HL-60/S4 treated with retinoic acid at 250 ng/mL for 4 days and 3 days (cell line): ENCODE results near the gene ZFYVE28.

ENCODE experiments used
- in situ Hi-C: fragments of 300-500 bp; cut with MboI; formaldehyde crosslinking; loops from 2 replicates; pipeline ENCODE4 v1.7.0; 2022; ENCODE audit warnings: low sequenced_read_pairs

ZFYVE28 gene

DNA sequence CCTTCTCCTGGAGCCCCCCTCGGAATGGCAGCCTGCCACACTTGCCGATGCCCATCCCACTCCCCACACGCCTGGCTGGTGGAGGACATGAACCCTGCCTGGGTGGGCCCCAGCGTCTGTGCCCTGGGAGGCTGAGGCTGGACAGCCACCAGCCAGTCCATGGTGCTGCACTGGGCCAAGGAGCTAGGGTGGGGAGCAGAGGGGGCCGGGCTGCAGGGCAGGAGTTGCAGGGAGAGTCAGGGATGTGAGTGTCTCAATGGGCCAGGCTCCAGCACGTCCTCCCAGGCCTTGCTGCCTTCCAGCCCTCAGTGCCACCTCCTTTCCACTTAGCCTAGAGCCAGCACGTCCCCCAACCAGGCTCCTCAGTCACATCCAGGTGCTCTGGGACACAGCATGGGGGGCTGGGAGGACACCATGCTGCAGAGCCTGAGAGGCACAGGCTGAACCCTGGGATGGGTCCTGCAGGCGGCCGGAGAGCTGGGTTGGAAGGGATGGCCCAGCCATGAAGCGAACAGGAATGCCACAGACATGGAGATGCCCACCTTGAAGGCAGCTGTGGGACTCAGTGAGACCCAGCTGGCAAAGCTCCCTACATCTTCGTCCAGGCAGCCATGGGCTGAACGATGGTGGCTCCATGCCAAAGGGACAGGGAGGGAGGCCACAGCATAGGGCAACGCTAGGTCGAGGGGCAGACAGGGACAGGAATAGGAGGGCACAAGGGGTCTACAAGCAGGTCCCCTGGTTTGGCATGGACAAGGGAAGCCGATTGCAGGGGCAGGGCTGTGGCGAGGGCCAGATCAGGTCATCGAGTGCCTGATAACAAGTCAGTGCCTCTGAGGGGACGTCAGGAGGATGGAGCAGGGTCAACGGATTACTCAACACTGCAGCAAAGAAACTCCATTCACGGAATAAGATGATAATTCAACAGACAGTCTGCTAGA is 126.5 kb downstream of the ZFYVE28 start:
- in situ Hi-C loops, result no loop called here

- in situ Hi-C loops, result no loop called here
These were observed 127.3 kb downstream of the ZFYVE28 start for GRCh38 chr4:2290974-2291704.

DNA sequence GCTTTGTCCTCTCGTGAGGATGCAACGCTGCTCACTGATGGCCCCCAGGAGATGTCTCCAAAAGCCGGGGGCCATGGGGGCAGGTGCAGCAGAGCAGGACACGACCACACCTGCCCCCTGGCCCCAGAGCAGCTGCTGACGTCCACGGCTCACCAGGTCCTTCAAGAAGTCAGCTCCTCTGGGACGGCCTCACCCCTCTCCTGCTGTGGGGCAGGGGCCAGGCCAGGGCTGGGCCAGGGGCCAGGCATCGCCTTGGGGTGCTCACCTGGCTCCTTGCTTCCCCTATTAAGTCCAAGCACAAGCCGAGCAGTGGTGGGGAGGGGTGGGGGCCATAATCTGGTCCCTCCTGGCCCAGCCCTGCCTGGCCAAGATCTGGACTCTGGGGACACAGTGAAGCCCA is 128.0 kb downstream of the ZFYVE28 start:
- in situ Hi-C loops, result no loop called here

DNA sequence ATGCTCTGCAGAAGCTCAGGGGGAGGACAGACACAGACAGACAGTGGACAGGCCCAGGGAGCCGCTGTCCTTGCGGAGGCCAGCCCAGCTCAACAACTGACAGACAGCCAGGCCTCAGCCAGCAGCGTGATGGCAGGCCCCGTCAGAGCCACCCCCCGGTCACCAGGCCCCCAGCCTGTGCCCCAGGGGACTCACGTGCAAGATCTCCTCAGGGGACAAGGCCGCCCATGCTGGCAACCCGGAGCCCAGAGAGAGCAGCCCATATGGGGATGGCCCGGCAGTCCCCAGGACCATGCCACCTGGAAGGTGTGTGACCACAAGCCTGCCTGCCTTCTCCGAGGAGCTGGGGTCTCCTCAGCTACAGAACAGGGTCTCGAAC is 128.5 kb downstream of the ZFYVE28 start:
- in situ Hi-C loops, result no loop called here

- in situ Hi-C loops, result no loop called here
These were observed 129.0 kb downstream of the ZFYVE28 start for GRCh38 chr4:2289311-2289954.

GRCh38 chr4:2288051-2288541 is 130.3 kb downstream of the ZFYVE28 start:
- in situ Hi-C loops, result no loop called here

GRCh38 chr4:2287594-2287915 is 130.9 kb downstream of the ZFYVE28 start:
- in situ Hi-C loops, result no loop called here

DNA sequence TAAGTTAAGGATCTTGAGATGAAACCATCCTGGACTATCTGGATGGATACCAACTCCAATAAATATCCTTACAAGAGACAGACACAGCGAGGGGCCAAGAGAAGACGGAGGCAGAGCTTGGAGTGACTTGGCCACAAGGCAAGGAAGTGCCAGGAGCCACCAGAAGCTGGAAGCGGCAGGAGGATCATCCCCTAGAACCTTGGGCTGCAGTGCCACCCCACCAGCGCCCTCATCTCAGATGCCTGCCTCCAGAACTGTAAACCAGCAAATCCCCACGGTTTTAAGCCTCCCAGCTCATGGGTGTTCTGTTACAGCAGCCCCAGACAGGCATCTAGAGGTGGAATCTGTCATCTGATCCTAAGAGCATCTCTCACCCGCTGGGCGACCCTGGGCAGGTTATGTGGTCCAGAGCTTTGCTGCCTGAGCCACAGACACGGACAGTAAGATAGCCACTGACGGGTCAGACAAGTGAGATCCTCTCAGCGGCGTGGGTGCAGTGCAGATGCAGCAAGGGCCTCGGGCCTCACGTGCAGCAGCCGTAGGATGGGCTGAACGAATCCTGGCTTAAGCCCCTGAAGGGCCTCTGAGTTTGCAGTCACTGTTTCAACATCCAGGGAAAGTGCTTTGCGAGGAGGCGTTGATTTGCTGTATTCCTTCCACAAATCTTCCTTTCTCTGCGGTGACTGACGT is 131.4 kb downstream of the ZFYVE28 start:
- in situ Hi-C loops, result no loop called here

DNA sequence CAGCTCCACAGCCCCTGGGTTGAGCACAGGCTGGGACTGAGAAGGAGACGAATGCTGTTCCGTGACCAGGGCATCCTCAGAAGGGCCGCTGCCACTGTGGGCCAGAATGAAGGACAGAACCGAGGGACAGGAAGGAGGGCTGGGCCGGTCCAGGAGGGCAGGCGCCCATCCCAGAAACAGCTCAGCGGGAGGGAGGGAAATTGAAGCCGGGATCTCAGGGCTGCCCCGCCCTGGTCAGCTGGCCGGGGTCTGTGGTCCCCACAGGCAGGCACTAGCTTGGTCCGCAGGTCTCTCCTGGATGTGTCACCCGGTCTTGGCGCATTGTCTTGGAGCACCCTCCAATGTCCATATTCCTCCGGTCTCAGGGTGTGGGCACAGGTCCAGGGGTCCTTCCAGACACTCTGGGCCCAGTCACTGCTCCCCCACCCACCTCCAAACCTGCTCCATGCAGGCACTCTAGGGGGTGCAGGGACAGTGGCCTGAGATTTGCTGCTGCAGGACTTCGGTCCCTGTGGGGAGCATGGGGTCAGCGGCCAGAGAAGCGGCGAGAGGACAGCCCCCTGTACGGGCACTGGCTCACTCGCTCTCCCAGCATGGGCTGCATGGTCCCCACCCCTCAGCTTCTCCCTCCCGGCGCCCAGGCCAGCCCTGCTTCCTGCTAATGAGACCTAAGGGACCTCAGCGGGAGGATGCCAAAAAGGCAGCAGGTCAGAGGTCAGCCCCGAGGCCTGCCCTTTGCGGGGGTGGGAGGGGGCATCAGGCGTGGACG is 132.6 kb downstream of the ZFYVE28 start:
- in situ Hi-C loops, result no loop called here

- in situ Hi-C loops, result no loop called here
These were observed 133.4 kb downstream of the ZFYVE28 start for GRCh38 chr4:2284934-2285612.

DNA sequence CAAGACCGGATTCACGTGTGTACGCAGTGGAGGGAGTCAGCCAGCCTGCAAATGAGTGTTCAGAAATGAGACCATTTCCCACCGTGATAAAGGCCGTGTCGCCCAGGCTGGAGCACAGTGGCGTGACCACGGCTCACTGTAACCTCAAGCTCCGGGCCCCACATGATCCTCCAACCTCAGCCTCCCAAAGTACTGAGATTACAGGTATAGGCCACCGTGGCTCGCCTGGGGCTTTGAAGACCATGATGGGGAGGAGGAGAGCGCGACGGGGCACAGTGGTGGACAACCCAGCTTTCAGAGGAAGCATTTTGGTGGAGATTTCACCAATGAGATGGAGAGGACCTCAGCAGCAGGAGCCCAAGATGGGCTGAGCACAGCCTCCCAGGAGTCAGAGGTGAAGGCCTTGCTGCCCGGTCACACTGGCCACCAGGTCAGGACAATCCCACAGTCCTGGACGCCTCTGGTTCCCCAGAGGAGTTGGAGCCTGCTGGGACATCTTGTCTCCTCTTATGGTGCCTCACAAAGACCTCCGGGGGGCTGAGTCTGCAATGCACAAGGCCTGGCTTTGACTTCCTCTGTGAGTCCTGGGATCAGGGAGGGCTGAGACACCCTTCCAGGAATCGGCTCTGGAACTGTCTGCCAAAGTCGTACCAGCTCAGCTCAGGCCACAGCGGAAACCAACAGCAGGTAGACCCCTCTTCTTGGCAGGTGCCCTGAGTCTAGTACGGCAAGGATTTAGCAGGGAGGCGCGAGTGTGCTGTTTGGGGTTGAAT is 134.1 kb downstream of the ZFYVE28 start:
- in situ Hi-C loops, result no loop called here

DNA sequence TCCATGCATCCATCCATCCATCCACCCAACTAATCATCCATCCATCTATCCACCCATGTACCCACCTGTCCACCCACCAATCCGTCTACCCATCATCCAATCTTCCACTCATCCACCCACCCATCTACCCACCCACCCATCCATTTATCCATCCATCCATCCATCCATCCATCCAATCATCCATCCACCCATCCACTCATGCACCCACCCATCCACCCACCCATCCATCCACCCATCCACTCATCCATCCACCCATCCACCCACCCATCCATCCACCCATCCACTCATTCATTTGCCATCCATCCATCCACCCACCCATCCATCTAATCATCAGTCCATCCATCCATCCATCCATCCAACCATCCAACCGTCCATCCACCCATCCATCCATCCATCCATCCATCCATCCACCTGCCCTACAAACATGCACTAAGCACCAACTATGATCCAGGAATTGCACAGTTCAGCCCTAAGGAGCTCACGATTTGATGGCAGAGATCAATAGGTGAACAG is 135.2 kb downstream of the ZFYVE28 start:
- in situ Hi-C loops, result no loop called here

- in situ Hi-C loops, result no loop called here
These were observed 136.7 kb downstream of the ZFYVE28 start for GRCh38 chr4:2281575-2282343.

- in situ Hi-C loops, result no loop called here
These were observed 137.7 kb downstream of the ZFYVE28 start for GRCh38 chr4:2280531-2281300.

- in situ Hi-C loops, result no loop called here
These were observed 140.5 kb downstream of the ZFYVE28 start for GRCh38 chr4:2277956-2278355.

GRCh38 chr4:2276581-2277325 is 141.7 kb downstream of the ZFYVE28 start:
- in situ Hi-C loops, result no loop called here
